AG20443 (cell line): ENCODE measurements around the gene DENND1A.
A peak's percentile ranks its signal among the peaks of the same experiment; 100 is the strongest.

Experiments used
- DNase-seq: peaks from one replicate; pipeline ENCODE4 v3.0.0; 2012; ENCODE audit warnings: low spot score, mixed read lengths

The DENND1A gene

DNA sequence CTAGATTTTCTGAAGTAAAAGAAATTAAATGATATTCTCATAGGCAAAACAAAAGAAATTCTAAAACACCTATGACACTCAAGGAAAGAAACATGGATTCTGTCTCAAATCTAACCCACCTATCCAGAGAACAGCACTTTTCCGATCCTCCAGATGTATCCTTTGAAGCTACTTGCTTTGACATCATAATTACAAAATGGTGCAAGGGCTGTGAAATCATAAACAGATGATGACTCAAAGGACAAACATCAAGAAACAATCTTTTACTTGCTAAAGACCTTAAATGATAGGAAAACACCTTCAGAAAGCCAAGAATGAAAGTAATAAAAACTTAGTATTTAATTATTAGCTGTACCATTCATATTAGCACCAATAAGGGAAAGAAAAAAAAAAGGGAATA, 202.6 kb downstream of the DENND1A start:
- DNase-seq, result no peak

DNA sequence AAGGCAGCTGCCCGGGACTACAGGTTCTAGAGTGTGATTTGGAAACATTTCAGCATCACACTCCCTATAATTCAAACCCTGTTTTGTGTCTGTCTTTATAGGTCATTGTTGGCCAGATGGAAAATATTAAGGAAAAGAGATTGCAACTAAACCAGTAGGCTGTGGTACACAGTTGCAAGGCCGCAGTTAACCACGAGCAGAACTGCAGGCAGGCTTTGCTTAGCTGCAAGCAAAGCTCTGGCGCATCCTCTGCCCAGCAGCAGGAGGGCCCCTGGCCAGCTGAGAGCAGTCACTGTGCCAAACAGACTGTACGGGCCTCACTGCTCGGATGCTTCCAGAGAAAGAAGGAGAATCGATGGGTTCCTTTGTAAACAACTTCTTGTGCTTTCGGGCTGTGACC, 204.5 kb downstream of the DENND1A start:
- DNase-seq, result peak; percentile 73

DNA sequence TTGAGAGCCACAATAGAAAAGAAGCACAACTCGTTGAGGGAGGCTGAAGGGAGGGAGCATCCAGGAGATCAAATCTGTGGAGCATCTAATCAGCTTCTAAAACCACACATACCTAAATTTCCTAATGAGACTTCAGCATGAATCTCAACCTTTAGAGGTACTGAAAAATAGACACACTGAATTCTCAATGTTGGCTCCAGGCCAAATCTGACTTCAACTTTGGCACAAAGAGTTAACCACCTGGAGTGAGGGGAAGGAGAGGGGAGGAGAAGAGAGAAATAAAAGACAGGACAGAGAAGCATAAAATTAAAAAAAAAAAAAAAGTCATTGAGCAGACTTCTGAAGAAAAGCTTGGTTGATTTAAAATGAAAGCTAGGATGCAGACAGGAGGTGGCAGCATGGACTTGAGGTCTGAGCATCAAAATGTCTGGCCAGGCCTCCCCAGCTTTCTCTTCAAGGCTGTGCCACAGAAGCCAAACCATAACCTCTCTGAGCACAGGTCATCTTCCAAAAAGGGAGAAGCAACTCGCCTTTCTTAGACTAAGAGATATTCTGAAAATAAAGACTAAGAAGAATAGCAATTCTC, 205.6 kb downstream of the DENND1A start:
- peak; percentile 68 for DNase-seq

DNA sequence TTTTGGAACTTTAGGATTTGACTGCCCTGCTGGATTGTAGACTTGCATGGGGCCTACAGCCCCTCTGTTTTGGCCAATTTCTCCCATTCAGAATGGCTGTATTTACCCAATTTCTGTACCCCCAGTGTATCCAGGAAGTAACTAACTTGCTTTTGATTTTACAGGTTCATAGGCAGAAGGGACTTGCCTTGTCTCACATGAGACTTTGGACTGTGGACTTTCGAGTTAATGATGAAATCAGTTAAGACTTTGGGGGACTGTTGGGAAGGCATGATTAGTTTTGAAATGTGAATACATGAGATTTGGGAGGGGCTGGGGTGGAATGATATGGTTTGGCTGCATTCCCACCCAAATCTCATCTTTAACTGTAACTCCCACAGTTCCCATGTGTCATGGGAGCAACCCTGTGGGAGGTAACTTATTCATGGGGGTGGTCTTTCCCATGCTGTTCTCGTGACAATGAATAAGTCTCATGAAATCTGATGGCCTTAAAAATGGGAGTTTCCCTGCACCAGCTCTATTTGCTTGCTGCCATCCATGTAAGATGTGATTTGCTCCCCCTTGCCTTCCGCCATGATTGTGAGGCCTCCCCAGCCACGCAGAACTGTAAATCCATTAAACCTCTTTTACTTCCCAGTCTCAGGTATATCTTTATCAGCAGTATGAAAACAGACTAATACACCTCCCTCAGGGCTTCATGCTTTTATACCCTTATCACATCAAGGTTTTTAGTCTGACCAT, 206.6 kb downstream of the DENND1A start:
- DNase-seq, result no peak

DNA sequence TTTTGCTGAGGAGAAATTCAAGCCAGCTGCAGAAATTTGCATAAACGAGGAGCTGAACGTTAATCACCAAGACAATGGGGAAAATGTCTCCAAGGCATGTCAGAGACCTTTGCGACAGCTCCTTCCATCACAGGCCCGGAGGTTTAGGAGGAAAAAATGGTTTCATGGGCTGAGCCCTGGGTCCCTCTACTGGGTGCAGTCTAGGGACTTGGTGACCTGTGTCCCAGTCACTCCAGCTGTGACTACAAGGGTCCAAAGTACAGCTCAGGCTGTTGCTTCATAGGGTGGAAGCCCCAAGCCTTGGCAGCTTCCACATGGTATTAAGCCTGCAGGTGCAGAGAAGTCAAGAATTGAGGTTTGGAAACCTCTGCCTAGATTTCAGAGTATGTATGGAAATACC, 207.5 kb downstream of the DENND1A start:
- no peak for DNase-seq

DNA sequence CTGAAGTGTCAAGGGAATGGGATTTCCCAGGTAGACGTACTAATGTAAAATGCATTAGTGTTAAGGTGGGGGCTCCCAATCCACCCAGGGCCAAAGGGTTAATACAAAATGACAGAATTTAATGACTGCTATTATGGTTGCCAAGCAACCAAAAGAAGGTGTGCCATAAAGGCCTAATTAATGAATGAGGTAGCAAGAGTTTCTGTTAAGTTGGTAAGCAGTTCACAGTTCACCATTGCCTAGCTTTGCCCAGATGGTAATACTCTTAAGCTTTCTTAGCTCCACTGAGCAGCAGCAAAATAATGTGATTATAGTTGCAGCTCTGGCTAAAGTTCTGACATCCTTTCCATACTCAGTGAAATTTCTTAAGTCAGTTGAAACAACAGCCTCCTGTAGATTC, 211.7 kb downstream of the DENND1A start:
- no peak for DNase-seq

DNA sequence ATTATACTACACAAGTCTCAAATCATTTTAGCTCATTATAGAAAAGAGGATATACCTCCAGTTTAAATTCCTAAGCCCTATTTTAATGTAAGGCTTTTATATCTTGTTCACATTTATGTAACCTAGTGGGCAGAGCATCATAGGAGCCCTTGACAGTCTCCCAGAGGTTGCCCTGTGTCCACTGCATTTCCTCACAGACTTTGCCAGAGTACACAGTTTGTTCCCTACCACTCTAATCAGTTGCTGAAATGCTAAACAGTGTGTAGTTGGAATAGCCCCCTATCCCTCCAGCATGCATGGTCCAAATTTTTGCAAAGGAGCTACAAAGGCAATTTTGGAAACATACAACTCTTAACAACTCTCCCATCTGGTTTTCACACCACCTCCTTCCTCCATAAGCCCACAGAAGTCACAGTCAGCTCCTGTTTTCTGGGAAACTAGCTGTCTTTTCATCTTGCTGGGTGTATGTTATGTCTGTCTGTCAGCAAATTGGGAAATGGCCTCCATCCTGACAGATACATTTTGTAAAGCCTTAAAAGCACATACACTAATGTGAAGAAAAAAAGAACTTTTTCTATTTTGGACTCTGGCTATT, 212.2 kb downstream of the DENND1A start:
- no peak for DNase-seq

DNA sequence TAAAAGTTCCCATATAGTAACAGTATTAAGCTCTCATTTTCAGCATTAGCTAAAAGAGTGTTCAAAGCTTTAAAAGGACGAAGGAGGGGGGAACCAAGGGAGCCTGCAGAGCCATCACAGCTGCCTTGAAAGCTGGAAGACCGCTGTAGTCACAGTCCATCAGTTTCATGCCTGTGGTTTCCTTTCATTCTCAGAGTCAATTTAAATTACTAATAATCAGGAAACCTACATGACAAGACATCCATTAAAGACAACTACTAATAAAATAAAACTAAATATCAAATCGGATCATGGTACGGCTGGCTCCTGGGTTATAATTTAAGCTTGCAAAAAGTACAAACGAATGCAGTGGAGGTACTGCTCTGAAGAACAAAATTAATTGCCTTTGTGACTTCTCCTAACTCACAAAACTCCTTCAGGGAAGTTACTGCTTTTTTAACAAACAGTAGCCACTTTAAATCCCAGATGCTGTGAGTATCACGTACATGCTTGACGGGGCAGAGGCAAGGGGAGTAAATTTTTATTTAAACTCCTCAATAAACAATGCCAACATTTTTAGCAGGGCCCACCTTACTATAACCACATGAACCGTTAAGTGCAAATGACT, 213.5 kb downstream of the DENND1A start:
- no peak for DNase-seq

DNA sequence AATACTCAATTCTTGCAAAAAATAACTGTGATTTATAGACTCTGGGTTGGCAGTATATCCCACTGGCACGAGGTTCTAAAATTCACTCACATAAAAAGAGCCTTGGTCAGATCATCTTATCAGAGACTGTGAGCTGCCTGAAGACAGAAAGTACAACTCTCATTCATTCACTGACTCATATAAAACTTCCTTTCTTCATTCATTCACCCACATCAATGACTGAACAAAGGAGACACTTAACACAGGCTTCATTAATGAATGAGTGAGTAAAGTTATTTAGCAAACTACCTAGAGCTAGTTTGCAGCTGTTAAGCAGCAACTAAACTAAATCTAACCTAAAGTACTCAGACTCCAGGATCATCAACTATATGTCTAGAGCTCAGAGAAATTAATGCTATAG, 214.7 kb downstream of the DENND1A start:
- no peak for DNase-seq

DNA sequence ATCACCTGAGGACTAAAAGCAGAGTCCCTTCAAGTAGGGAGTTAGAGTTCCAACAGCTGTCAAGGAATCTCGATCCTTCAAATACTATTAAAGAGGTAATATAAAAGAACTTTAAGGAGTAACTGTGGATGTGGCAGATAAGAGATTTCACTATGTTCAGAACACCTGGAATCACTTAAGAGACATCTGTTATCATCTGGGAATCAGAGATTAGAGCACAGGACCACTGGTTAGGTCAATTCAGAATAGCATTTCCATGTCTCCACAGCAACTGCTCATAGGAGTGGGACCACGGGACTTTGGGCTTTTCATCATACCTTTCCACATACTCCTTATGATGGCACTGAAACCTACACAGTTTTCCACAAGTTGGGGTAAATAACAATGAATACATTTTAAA, 216.6 kb downstream of the DENND1A start:
- DNase-seq, result no peak

DNA sequence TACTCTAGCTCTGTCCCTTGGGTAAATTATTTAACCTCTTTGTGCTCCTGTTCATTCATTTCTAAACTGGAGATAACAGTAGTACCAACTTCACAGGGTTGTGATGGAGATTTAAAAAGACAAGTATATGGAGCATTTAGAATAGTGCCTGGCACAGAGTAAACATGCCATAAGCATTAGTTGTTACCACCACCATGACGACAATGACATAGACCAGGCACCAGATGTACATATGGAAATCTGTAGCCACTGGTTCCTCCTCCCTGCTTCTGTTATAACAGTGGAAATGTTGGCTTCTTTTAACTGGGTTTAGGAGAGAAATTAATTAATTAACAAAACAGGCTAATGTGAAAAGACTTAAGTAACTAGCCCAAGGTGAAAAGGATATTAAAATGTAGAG, 217.5 kb downstream of the DENND1A start:
- no peak for DNase-seq

DNA sequence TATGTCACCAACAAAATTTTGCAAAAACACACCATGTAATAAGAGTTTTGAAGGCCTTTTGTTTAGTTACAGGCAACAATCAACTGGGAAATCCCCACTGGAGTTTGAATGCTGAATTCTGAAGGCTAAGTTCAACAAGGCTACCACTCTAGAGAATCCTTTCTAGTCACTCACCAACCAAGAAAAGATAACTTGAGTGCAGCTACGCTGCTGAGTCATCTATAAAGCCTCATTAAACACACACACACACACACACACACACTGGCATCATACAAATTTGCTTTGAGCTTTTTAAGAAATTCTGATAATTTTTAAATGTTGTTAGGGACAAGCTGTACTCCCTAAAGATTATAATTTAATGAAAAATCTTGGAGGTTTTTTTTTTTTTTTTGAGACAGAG, 219.6 kb downstream of the DENND1A start:
- DNase-seq, result peak; percentile 61

DNA sequence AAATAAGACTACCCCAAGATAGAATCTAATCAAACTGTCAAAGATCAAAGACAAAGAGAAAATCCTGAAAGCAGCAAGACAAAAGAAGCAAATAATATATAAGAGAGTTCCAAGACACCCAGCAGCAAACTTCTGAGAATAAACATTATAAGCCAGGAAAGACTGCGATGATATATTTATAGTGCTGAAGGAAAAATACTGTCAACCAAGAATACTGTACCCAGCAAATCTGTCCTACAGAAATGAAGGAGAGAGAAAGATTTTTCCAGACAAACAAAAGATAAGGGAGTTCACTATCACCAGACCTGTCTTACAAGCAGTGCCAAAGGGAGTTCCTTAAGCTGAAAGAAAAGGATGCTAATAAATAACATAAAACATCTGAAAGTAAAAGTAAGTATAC, 227.4 kb downstream of the DENND1A start:
- DNase-seq, result no peak

DNA sequence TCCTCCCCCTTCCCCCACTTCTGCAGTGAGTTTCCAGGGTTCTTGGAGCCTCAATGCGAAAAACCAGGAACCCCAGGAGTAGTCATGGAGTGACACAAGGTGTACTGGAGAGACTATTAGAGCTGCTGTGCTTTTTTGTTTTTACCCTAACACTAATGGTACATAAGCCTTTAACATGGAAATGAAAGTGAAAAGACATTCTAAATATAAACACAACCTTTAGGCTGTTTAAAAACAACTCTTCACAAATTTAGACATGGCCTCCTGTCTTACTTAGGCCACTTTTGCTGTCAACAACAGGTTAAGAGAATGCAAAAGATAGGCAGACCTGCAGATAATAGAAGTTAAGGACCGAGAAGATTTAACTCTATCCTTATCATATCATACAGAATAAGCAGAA, 232.2 kb downstream of the DENND1A start:
- DNase-seq, result no peak

DNA sequence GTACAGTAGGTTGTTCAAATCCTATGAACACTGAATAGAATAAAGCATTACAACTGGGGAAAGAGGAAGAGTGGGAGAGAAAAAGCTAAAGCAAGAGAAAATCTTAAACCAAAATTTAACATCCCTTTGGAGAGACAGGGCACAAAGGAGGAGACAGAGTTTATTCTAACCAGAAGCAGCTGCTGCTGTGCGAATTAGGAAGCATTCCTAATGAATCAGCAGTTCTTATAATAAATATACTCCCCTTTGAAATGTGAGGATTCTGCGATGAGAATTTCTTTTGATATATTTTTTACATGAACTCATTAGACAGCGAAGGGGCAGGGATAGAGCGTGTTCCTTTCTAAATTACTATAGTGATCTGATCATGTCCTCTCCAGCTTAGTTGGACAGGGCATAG, 233.4 kb downstream of the DENND1A start:
- DNase-seq, result peak; percentile 43

DNA sequence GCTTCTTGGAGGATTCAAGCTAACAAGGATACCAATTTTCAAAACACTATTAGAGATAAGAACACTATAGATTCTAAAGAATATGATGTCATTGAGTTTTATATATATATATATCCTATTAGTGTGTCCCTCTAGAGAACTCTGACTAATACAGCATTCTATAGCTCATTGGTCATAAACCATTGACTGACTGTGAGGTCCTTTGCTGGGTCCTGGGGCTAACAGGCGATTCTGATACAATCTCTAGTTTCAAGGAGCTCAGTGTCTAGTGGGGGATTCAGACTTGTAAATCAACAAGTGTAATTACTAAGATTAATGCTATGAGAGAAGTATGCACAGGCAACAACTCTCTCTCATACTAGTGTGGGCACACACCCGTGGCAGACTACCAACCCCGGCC, 234.5 kb downstream of the DENND1A start:
- DNase-seq, result no peak

DNA sequence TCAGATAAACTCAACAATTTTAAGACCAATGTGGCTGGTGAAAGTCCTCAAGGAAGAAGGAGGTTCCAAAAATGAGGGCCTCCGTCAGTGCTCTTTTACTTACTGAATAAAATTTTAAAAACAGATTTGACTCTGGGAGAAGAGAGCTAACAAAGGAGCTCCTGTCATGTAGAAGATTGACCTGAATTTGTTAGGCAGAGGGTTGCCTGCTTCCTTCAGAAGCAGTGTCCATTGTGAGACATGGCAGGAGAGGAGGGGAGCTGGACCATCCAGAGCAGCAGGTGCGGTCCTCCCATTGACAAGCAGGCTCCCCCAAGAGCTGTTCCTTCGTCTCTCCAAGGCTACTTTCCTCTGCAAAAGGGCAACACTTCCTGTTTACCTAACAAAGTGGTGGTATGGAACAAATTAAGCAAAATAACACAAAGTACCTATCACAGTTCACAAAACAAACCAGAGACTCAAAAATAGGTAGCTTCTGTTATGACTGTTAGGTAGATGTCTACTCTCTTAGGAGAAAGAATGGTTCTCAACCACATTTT, 238.1 kb downstream of the DENND1A start:
- DNase-seq, result no peak

DNA sequence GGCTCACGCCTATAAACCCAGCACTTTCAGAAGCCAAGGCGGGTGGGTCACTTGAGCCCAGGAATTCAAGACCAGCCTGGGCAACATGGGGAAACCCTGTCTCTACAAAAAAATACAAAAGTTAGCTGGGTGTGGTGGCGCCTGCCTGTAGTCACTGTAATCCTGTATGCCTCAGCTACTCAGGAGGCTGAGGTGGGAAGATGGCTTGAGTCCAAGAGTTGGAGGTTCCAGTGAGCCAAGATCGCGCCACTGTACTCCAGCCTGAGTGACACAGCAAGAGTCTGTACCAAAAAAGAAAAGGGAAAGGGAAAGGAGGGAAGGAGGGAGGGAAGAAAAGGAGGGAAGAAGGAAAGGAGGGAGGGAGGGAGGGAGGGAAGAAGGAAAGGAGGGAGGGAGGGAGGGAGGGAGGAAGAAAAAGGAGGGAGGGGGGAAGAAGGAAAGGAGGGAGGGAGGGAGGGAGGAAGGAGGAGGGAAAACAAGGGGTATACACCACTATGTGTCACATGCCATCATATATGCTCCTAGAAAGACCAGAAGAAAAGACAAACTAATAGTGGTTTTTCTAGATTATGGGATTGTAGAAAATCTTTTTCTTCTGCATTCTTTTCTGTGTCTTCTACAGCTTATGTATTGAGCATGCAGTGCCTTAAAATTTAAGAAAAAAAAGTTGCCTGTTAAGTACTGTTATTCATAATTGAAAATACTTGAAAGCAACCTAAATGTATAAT, 240.1 kb downstream of the DENND1A start:
- no peak for DNase-seq

DNA sequence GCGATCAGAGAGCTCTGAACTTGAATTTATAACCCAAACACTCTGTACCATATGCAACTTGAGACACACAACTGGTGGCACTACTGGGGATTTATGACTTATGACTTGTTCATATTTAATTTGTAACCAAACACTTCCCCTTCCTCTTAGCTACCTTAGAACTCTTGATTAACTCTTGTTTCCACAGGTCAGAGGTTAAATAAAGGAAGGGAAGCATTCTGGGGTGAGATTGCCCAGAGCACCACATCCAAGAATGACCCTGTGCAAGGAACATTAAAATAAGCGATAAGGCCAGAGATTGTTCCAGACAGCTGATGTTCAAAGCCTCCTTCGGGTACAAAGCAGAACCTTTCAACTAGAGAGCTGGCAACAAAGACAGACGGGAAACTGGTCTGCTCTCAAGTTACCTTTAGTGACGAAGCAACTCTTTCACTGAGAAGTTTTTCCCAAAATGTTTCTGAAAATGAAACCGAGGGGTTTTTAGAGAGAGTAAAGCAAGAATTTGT, 242.6 kb downstream of the DENND1A start:
- DNase-seq, result no peak

DNA sequence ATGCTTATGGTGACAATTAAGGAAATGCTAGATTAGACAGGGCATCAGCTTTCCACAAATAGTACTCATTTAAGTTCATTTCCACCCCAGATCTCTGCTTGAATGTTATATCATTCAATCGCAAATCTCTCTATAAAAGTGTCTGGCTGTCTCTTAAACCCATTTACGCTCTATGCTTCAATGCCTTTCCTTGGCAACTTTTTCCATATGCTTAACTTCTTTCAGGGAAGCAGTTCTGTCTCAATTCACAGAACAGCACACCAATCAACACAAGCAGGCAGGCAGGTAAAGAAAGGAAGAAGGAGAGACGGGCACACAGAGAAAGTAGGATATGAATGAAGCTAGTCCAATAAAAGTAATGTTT, 243.1 kb downstream of the DENND1A start:
- no peak for DNase-seq

DNA sequence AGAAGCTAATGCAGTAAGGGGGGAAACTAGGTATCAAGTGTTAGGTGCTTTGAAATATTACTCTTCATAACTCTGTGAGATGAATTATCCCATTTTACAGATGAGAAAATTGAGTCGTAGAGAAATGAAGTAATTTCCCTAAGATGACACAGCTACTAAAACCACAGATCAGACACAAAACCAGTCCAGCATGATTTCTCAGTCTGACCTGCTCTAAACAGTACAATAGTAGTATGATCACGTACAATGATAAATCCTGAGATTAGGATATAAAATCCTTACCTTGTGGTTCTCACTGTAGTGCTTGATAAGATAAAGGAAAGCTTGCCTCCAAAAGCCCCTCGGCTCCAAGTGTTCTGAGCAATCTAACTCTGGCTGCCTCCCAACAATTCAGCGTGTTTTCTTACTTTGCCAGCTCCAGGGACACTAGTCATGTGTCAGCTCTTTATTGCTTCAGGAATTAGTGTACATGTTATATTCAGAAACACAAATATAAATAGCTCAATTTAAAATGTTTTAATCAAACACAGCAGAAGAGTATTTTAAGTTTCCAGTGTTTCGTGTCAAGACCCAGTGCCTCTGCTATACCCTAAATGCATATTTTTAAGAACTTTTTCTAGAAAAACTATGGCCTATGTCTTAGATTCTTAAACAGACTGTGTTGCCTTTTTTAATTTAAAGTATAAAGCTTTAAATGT, 243.6 kb downstream of the DENND1A start:
- no peak for DNase-seq
